HepG2 (cell line): ENCODE data around the gene CELSR3. TPM values are rescaled to one million over a fixed set of nuclear protein-coding genes. Genes with fewer than 3 reads are reported as not detected.
A peak's percentile ranks its signal among the peaks of the same experiment; 100 is the strongest.

Source experiments
- ATAC-seq: fragments of 200-7000 bp; cut with Tn5 transposase; 3 replicates; pipeline ENCODE4 v1.9.1; 2020; ENCODE audit warnings: mild to moderate bottlenecking, moderate library complexity
- BruUV-seq: library from RNA; stranded (reverse); fragments of 400-500 nt; replicated peaks from 2 replicates; lab custom pipeline; 2021; lab: Mats Ljungman, UMichigan
- CTCF ChIA-PET: fragments of 300-600 bp; formaldehyde crosslinking; extraction: SDS; loops from one replicate; lab custom pipeline; 2021; ENCODE audit warnings: low total read pairs, inconsistent platforms, low intra/inter-chr PET ratio; lab: Yijun Ruan, JAX
- POLR2A ChIA-PET: fragments of 350-600 bp; sonication (Branson Sonifier 250); formaldehyde crosslinking; loops from one replicate; lab custom pipeline; 2020; ENCODE audit warnings: antibody characterized with exemption, inconsistent platforms; lab: Yijun Ruan, JAX
- DNase-seq: peaks from one replicate; pipeline ENCODE4 v3.0.0-alpha.2; 2015; ENCODE audit warnings: low spot score
- FAIRE-seq: peaks from 3 replicates; lab custom pipeline; 2011; peaks lifted over from hg19 to GRCh38; lab: Jason Lieb, UNC
- H2AFZ ChIP-seq: one replicate; pipeline ENCODE4 v1.6.1; 2011; ENCODE audit warnings: low read length, inconsistent platforms
- H3K27ac ChIP-seq: fragments of 300-600 bp; 3 replicates; pipeline ENCODE4 v1.8.0; 2011; ENCODE audit warnings: mixed run types, mild to moderate bottlenecking, mixed read lengths, low read length, inconsistent platforms; ENCODE audit not compliant: insufficient read depth; ENCODE audit errors: extremely low read length
- H3K27me3 ChIP-seq, 2 experiments: fragments of 200-600 bp in 1 of 2; 2 replicates in 1 of 2; 3 replicates in 1 of 2; pipeline versions ENCODE4 v1.6.0 to v1.8.0; 2011; ENCODE audit warnings: low read length in 2 of 2, mild to moderate bottlenecking in 2 of 2, moderate library complexity in 2 of 2, inconsistent platforms in 1 of 2; ENCODE audit not compliant: insufficient read depth in 2 of 2, control insufficient read depth in 1 of 2
- H3K36me3 ChIP-seq, 2 experiments: fragments of 200-600 bp in 1 of 2; replicated peaks in 1 of 2; 2 replicates in 1 of 2; 3 replicates in 1 of 2; pipeline versions ENCODE4 v1.5.1 to v1.8.0; 2011; ENCODE audit warnings: low read length in 2 of 2, inconsistent platforms in 1 of 2; ENCODE audit not compliant: insufficient read depth in 2 of 2, control insufficient read depth in 1 of 2
- H3K4me1 ChIP-seq: 2 replicates; pipeline ENCODE4 v1.5.1; 2012; ENCODE audit warnings: low read length, inconsistent platforms; ENCODE audit not compliant: insufficient read depth
- H3K4me2 ChIP-seq: 2 replicates; pipeline ENCODE4 v1.6.0; 2011; ENCODE audit warnings: low read depth, low read length, inconsistent platforms
- H3K4me3 ChIP-seq, 3 experiments: fragments of 200-600 bp in 1 of 3; sonication (generic), shearing (Covaris generic) in 1 of 3; replicated peaks in 1 of 3; 2 replicates each; pipeline ENCODE4 v1.5.1; 2011 to 2016; ENCODE audit warnings: low read length in 3 of 3, inconsistent platforms in 2 of 3, low read depth in 2 of 3, mild to moderate bottlenecking in 2 of 3, control low read depth in 1 of 3, mixed read lengths in 1 of 3; ENCODE audit not compliant: insufficient read depth in 1 of 3
- H3K79me2 ChIP-seq: one replicate; pipeline ENCODE4 v1.6.1; 2011; ENCODE audit warnings: low read length, inconsistent platforms; ENCODE audit not compliant: insufficient read depth
- H3K9ac ChIP-seq: 2 replicates; pipeline ENCODE4 v1.6.0; 2011; ENCODE audit warnings: mild to moderate bottlenecking, low read depth, low read length, inconsistent platforms; ENCODE audit not compliant: insufficient read depth
- H3K9me3 ChIP-seq: 2 replicates; pipeline ENCODE4 v1.5.1; 2012; ENCODE audit warnings: mild to moderate bottlenecking, low read length
- H4K20me1 ChIP-seq: 2 replicates; pipeline ENCODE4 v1.6.0; 2011; ENCODE audit warnings: inconsistent platforms, mild to moderate bottlenecking, low read length, moderate library complexity; ENCODE audit not compliant: insufficient read depth
- CBX2 ChIP-seq, 2 experiments: fragments of 200-600 bp in 1 of 2; sonication (generic); formaldehyde crosslinking in 1 of 2; IDR thresholded peaks; 2 replicates each; pipeline versions ENCODE4 v1.7.0 to v1.8.1; 2018 to 2022; ENCODE audit warnings: low read depth in 2 of 2, low read length in 1 of 2, mild to moderate bottlenecking in 1 of 2, missing genetic modification reagents in 1 of 2
- GATAD1 ChIP-seq: IDR thresholded peaks from 2 replicates; pipeline ENCODE4 v1.6.1; 2016; ENCODE audit warnings: missing genetic modification reagents, missing compliant biosample characterization
- MAF1 ChIP-seq: sonication (generic); formaldehyde crosslinking; IDR thresholded peaks from 2 replicates; pipeline ENCODE4 v1.5.0; 2020; ENCODE audit warnings: missing genetic modification reagents, borderline replicate concordance
- MED1 ChIP-seq: sonication (generic); formaldehyde crosslinking; IDR thresholded peaks from 2 replicates; pipeline ENCODE4 v1.4.0; 2020; ENCODE audit warnings: missing genetic modification reagents
- MIER2 ChIP-seq: IDR thresholded peaks from 2 replicates; pipeline ENCODE4 v1.6.1; 2016; ENCODE audit warnings: missing biosample characterization, missing genetic modification reagents
- NR3C1 ChIP-seq: sonication (generic); formaldehyde crosslinking; IDR thresholded peaks from 2 replicates; pipeline ENCODE4 v1.4.0; 2020; ENCODE audit warnings: missing genetic modification reagents
- RNF2 ChIP-seq: fragments of 450-650 bp; conservative IDR thresholded peaks from 2 replicates; pipeline ENCODE4 v1.6.1; 2016; ENCODE audit warnings: low read depth
- TCF12 ChIP-seq, 2 experiments: fragments of 450-650 bp in 1 of 2; sonication (generic) in 1 of 2; formaldehyde crosslinking in 1 of 2; IDR thresholded peaks; 2 replicates each; pipeline versions ENCODE4 v1.6.1 to v1.8.0; 2017 to 2022; ENCODE audit warnings: antibody characterized with exemption in 1 of 2, mild to moderate bottlenecking in 1 of 2, missing genetic modification reagents in 1 of 2, moderate library complexity in 1 of 2
- WIZ ChIP-seq: sonication (generic); formaldehyde crosslinking; IDR thresholded peaks from 2 replicates; pipeline ENCODE4 v1.5.1; 2020; ENCODE audit warnings: mild to moderate bottlenecking, missing genetic modification reagents
- ZNF292 ChIP-seq: sonication (generic); formaldehyde crosslinking; IDR thresholded peaks from 2 replicates; pipeline ENCODE4 v1.8.1; 2022; ENCODE audit warnings: mild to moderate bottlenecking, low read depth, missing genetic modification reagents, borderline replicate concordance
- WGBS: methylation state at CpG from one replicate; pipeline ENCODE4 v1.1.6; 2017; ENCODE audit warnings: low lambda C conversion rate; 5-methylcytosine and 5-hydroxymethylcytosine counted together
- in situ Hi-C: cut with HindIII; loops from 2 replicates; pipeline ENCODE4 v1.10.0; 2017; ENCODE audit warnings: low pct_unique_long_range_greater_than_20kb; ENCODE audit not compliant: extremely low pct_ligation_motif_present
- intact Hi-C: fragments of 100-400 bp; cut with micrococcal nuclease; formaldehyde crosslinking; loops from one replicate; pipeline ENCODE4 v1.10.0; 2022; ENCODE audit not compliant: unreplicated experiment
- polyA plus RNA-seq, 8 experiments: library from polyadenylated mRNA; depleted of rRNA in 3 of 8; stranded (reverse) in 7 of 8; unstranded in 1 of 8; fragments of >200 nt; fragmentation: Illumina TruSeq in 4 of 8; extraction: Trizol in 4 of 8; gene quantifications; 2 replicates each; pipeline versions ENCODE4 v1.2.1 to v1.2.3, GENCODE V29; 2011 to 2016; ENCODE audit warnings: low read depth in 4 of 8, missing spikeins in 1 of 8, mixed read lengths in 1 of 8; ENCODE audit not compliant: insufficient read depth in 1 of 8
- total RNA-seq, 5 experiments: library from RNA; depleted of rRNA; stranded (reverse); fragments of >200 nt; fragmentation: Illumina TruSeq; extraction: Trizol; gene quantifications; 2 replicates each; pipeline ENCODE4 v1.2.3, GENCODE V29; 2016; ENCODE audit warnings: low read depth in 1 of 5

Gene CELSR3
- total and polyA plus RNA-seq, 2 of the 13 experiments (the other 11 are each of a cell fraction or from before 2014, with no cell fraction given) = 5.4 to 6.7 TPM

- Histone ChIP-seq H3K27ac (no peak overlapping the region), H3K4me3 (no peak overlapping the region), H3K79me2 (peaks cover 18% of the 10 kb centered on the region)
- no peak for TF ChIP-seq ZNF292
- no peak for TF ChIP-seq MIER2 (CRISPR knock-in tag)
- TF ChIP-seq TCF12 (IDR thresholded peaks at IDR 0.05) = no peak
- TF ChIP-seq TCF12 (CRISPR knock-in tag; IDR thresholded peaks at IDR 0.05) = no peak
- no peak for TF ChIP-seq MED1 (CRISPR knock-in tag)
- TF ChIP-seq, all 625 proteins: peak for 0
- no peak for ATAC-seq
- POLR2A ChIA-PET = interaction anchor here (1.0 to 1.6 kb wide), 2 partner anchors 9 to 33 kb away, joined by 3 read pairs; no protein-coding TSS in a partner anchor
- CTCF ChIA-PET = no interaction called here
- H3K4me1 ChIP-seq = peaks cover 62% of the 10 kb centered on the region
- H3K9ac ChIP-seq = no peak overlapping the region
- H3K9me3 ChIP-seq = no peaks in the 10 kb centered on the region
- no peak for DNase-seq
- H2AFZ ChIP-seq = no peak overlapping the region
- 93% methylated on average over 8 of the region's 13 CpGs for WGBS
- H3K4me2 ChIP-seq = no peak overlapping the region
- no peak for FAIRE-seq
- in situ Hi-C loops = no loop called here
- no peaks in the 10 kb centered on the region for H4K20me1 ChIP-seq
- intact Hi-C loops = no loop called here
- no peaks in the 10 kb centered on the region for H3K27me3 ChIP-seq
- peaks cover 27 to 85% of the 10 kb centered on the region in 2 experiments for H3K36me3 ChIP-seq
- BruUV-seq = no TSS peak
Measured at GRCh38 chr3:48628277-48629017, 34.2 kb downstream of the CELSR3 start.

GRCh38 chr3:48625600-48625999, 37.1 kb downstream of the CELSR3 start:
- H3K36me3 ChIP-seq = peaks cover 18 to 56% of the 10 kb centered on the region in 2 experiments
- ATAC-seq (no peak), FAIRE-seq (no peak), DNase-seq (no peak)
- no TSS peak for BruUV-seq
- no peaks in the 10 kb centered on the region for H4K20me1 ChIP-seq
- no peak overlapping the region for H3K4me2 ChIP-seq
- H3K4me3 ChIP-seq = no peak overlapping the region
- ChIA-PET POLR2A (interaction anchor here (1.6 to 7.5 kb wide), 3 partner anchors 9 to 37 kb away, joined by 3 to 140 read pairs (median 33); partner anchors contain the start of genes CELSR3, SLC26A6 and UQCRC1), CTCF (no interaction called here)
- TF ChIP-seq MAF1 (CRISPR knock-in tag) (no peak), NR3C1 (CRISPR knock-in tag) (no peak), CBX2 (IDR thresholded peaks at IDR 0.05; ENCODE audit: low read depth, low read length) (no peak), CBX2 (CRISPR knock-in tag; IDR thresholded peaks at IDR 0.05; ENCODE audit: low read depth) (no peak), RNF2 (no peak), GATAD1 (CRISPR knock-in tag) (no peak), WIZ (CRISPR knock-in tag) (no peak)
- H3K27me3 ChIP-seq = no peaks in the 10 kb centered on the region
- intact Hi-C loops = no loop called here
- WGBS = 98% methylated on average over 6 of the region's 6 CpGs
- H3K79me2 ChIP-seq = no peaks in the 10 kb centered on the region
- no peak overlapping the region for H2AFZ ChIP-seq
- peak overlapping the region; percentile 93 for H3K27ac ChIP-seq
- H3K4me1 ChIP-seq = peaks cover 61% of the 10 kb centered on the region
- no peaks in the 10 kb centered on the region for H3K9me3 ChIP-seq
- no peak overlapping the region for H3K9ac ChIP-seq
- in situ Hi-C loops = no loop called here
